Left lung (tissue), 10 donors: ENCODE results near the gene PPM1H. TPM values are rescaled to one million over a fixed set of nuclear protein-coding genes. Genes with fewer than 3 reads are reported as not detected.

Experiments
- ATAC-seq: fragments of 200-7000 bp; cut with Tn5 transposase; one replicate; pipeline ENCODE4 v1.9.1; 2020; ENCODE audit warnings: moderate library complexity
- DNase-seq, 4 donors: peaks; one replicate each; pipeline ENCODE4 v3.0.0-alpha.2; 2013 to 2020
- H3K27ac ChIP-seq, 2 donors: fragments of 200-600 bp; sonication (generic) in 1 of 2; one replicate each; pipeline versions ENCODE4 v1.5.0 to v1.8.0; 2020 to 2021
- H3K27me3 ChIP-seq, 2 donors: fragments of 200-600 bp; sonication (generic) in 1 of 2; one replicate each; pipeline versions ENCODE4 v1.5.0 to v1.8.0; 2020 to 2021
- H3K36me3 ChIP-seq, 2 donors: fragments of 200-600 bp; sonication (generic) in 1 of 2; one replicate each; pipeline versions ENCODE4 v1.5.0 to v1.8.0; 2020 to 2021
- H3K4me1 ChIP-seq, 2 donors: fragments of 200-600 bp; one replicate each; pipeline ENCODE4 v1.8.0; 2021
- H3K4me3 ChIP-seq, 2 donors: fragments of 200-600 bp; sonication (generic) in 1 of 2; one replicate each; pipeline versions ENCODE4 v1.5.0 to v1.8.0; 2020 to 2021; ENCODE audit warnings: mild to moderate bottlenecking in 1 of 2
- H3K9me3 ChIP-seq, 2 donors: fragments of 200-600 bp; sonication (generic) in 1 of 2; one replicate each; pipeline versions ENCODE4 v1.5.0 to v1.8.0; 2020 to 2021
- CTCF ChIP-seq, 2 donors: fragments of 200-600 bp; sonication (generic) in 1 of 2; IDR thresholded peaks; one replicate each; pipeline versions ENCODE4 v1.5.0 to v1.8.0; 2021; ENCODE audit warnings: antibody characterized with exemption in 2 of 2
- intact Hi-C, 2 donors: fragments of 100-400 bp; cut with DNase I; formaldehyde crosslinking; loops; one replicate each; pipeline versions ENCODE4 v1.11.2 to v1.14.2; 2022
- polyA plus RNA-seq, 6 donors: library from polyadenylated mRNA; unstranded; fragments of 120-200 nt; gene quantifications; one replicate each; pipeline ENCODE4 v1.2.1, GENCODE V29; 2013; ENCODE audit not compliant: insufficient read length in 6 of 6
- total RNA-seq, 2 donors: library from RNA; stranded (reverse); fragmentation: NEBNext Ultra II Directional; extraction: Animal tissue kit (Norgen Biotek cat#: 25700); gene quantifications; one replicate each; pipeline ENCODE4 v1.2.1, GENCODE V29; 2021
- donor health status: DM: no; HTN: yes; CAD: no.
- donor health status: DM: no; HTN: no; CAD: no.

Gene PPM1H
- total and polyA plus RNA-seq, 8 donors, result 5.9 to 12.7 (median 10.6) TPM

DNA sequence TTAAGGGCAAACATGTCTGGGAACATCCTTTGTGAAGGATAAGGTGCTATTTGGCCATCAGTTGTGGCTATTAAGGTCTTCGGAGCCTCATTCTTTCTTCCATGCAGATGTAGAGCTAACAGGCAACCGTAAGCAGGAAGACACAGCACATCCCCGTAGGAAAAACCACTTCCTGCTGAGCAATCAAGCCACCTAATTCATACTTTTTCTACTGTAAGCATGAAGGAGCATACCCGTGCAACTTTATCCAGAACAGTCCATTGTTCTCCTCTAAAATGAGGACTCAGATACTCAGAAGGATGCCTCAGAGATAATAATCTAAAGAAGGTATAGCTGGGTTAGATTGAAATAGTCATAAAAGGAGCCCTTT is 232.0 kb downstream of the PPM1H start:
- H3K27ac ChIP-seq, result peak overlapping the region; percentile 34 to 68
- DNase-seq (no peak), ATAC-seq (peak; percentile 10)
- no peak overlapping the region for H3K4me3 ChIP-seq
- no peaks in the 10 kb centered on the region for H3K36me3 ChIP-seq
- intact Hi-C loops, result no loop called here
- H3K27me3 ChIP-seq, result no peaks in the 10 kb centered on the region
- no peak for TF ChIP-seq CTCF (IDR thresholded peaks at IDR 0.05)
- peaks cover 10 to 33% of the 10 kb centered on the region in 2 donors for H3K4me1 ChIP-seq
- no peaks in the 10 kb centered on the region for H3K9me3 ChIP-seq

- intact Hi-C loops, result no loop called here
- peak overlapping the region in 1 of 2 donors; percentile 68 for H3K27ac ChIP-seq
- H3K4me3 ChIP-seq, result no peak overlapping the region
Observed at GRCh38 chr12:62701492-62701891, 233.5 kb downstream of the PPM1H start.

GRCh38 chr12:62700091-62700880 is 234.7 kb downstream of the PPM1H start:
- ATAC-seq (no peak), DNase-seq (no peak)
- peaks cover 10 to 38% of the 10 kb centered on the region in 2 donors for H3K4me1 ChIP-seq
- H3K27me3 ChIP-seq, result no peaks in the 10 kb centered on the region
- no peaks in the 10 kb centered on the region for H3K9me3 ChIP-seq
- no peak overlapping the region for H3K27ac ChIP-seq
- H3K4me3 ChIP-seq, result no peak overlapping the region
- no peak for TF ChIP-seq CTCF (IDR thresholded peaks at IDR 0.05)
- intact Hi-C loops, result no loop called here
- H3K36me3 ChIP-seq, result no peaks in the 10 kb centered on the region

More at GRCh38 chr12:62701492-62701891, 233.5 kb downstream of the PPM1H start:
- Histone ChIP-seq H3K9me3 (no peaks in the 10 kb centered on the region), H3K36me3 (no peaks in the 10 kb centered on the region), H3K27me3 (no peaks in the 10 kb centered on the region), H3K4me1 (peaks cover 10 to 33% of the 10 kb centered on the region in 2 donors)
- DNase-seq (no peak), ATAC-seq (no peak)
- no peak for TF ChIP-seq CTCF (IDR thresholded peaks at IDR 0.05)

DNA sequence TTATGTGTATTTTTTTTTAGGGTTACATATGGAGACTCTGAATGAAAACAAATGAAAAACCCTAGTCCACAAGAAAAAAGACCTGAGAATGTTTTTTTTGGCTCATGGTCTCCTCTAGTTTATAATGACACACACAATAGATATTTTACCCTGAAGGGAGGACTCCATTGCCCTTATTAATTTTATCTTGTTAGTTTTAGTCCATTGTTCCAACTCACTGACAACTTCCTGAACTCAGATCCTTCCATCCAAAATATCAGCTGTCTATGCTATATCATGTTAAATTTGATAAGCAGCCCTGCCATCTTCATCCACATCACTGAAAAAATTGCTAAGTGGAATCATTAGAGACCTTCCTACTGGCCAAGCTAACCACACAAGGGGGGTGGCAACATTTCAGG is 236.2 kb downstream of the PPM1H start:
- peak overlapping the region in 1 of 2 donors; percentile 58 for H3K27ac ChIP-seq
- H3K36me3 ChIP-seq, result no peaks in the 10 kb centered on the region
- no peak overlapping the region for H3K4me3 ChIP-seq
- H3K4me1 ChIP-seq, result peaks cover 10 to 29% of the 10 kb centered on the region in 2 donors
- TF ChIP-seq CTCF (IDR thresholded peaks at IDR 0.05), result no peak
- H3K27me3 ChIP-seq, result no peaks in the 10 kb centered on the region
- H3K9me3 ChIP-seq, result no peaks in the 10 kb centered on the region
- no peak for ATAC-seq
- intact Hi-C loops, result no loop called here
- DNase-seq, result no peak

GRCh38 chr12:62697893-62698292 is 237.1 kb downstream of the PPM1H start:
- ATAC-seq, result peak; percentile 22
- Histone ChIP-seq H3K36me3 (no peaks in the 10 kb centered on the region), H3K4me3 (no peak overlapping the region), H3K27me3 (no peaks in the 10 kb centered on the region), H3K4me1 (peaks cover 10 to 21% of the 10 kb centered on the region in 2 donors), H3K27ac (peak overlapping the region; percentile 31 to 58), H3K9me3 (no peaks in the 10 kb centered on the region)
- intact Hi-C loops, result no loop called here
- TF ChIP-seq CTCF (IDR thresholded peaks at IDR 0.05), result no peak
- no peak for DNase-seq
